Thoracic aorta (tissue), 2 donors: Measurements from ENCODE around the gene PAFAH1B2. TPM values are rescaled to one million over a fixed set of nuclear protein-coding genes. Genes with fewer than 3 reads are reported as not detected.
"Not testable (repeated sequence)": the region's sequence is repeated elsewhere in the genome, so short reads cannot be mapped to it uniquely, and the experiment has no call there.

Source experiments
- ATAC-seq: fragments of 150-250 bp; one replicate; pipeline ENCODE4 v1.8.0; 2017; ENCODE audit warnings: low read depth; ENCODE audit not compliant: insufficient number of reproducible peaks, low FRiP score
- DNase-seq: peaks from one replicate; pipeline ENCODE4 v3.0.0-alpha.2; 2020; ENCODE audit warnings: low spot score
- H3K27ac ChIP-seq, 2 donors: fragments of 200-600 bp; sonication (generic); 1 replicate in 1 of 2; 2 replicates in 1 of 2; pipeline ENCODE4 v1.5.1; 2016; ENCODE audit warnings: mild to moderate bottlenecking in 2 of 2, moderate library complexity in 2 of 2
- H3K27me3 ChIP-seq: fragments of 200-600 bp; sonication (generic); replicated peaks from 2 replicates; pipeline ENCODE4 v1.6.0; 2016; ENCODE audit warnings: mild to moderate bottlenecking; ENCODE audit not compliant: insufficient read depth
- H3K36me3 ChIP-seq: fragments of 200-600 bp; sonication (generic); one replicate; pipeline ENCODE4 v1.5.1; 2016
- H3K4me1 ChIP-seq, 2 donors: fragments of 200-600 bp; sonication (generic); 1 replicate in 1 of 2; 2 replicates in 1 of 2; pipeline versions ENCODE4 v1.5.1 to v1.6.0; 2016; ENCODE audit warnings: low read depth in 2 of 2, mild to moderate bottlenecking in 1 of 2; ENCODE audit not compliant: control insufficient read depth in 1 of 2
- H3K4me3 ChIP-seq: fragments of 200-600 bp; sonication (generic); 2 replicates; pipeline ENCODE4 v1.5.1; 2016; ENCODE audit warnings: mild to moderate bottlenecking
- H3K9me3 ChIP-seq: fragments of 200-600 bp; sonication (generic); 2 replicates; pipeline ENCODE4 v1.5.1; 2016
- total RNA-seq, 2 donors: library from RNA; depleted of rRNA; stranded (reverse); fragments of >200 nt; gene quantifications; one replicate each; pipeline versions ENCODE4 v1.1.0 to v1.2.3, GENCODE V29; 2016
- TF ChIP-seq, protein P1 (sequence below): fragments of 200-600 bp; sonication (generic); IDR thresholded peaks from one replicate; pipeline ENCODE4 v1.5.1; 2019; ENCODE audit warnings: antibody characterized with exemption

Gene PAFAH1B2
- total RNA-seq, 2 donors from 2014 or later, result 66.3 to 75.8 TPM

DNA sequence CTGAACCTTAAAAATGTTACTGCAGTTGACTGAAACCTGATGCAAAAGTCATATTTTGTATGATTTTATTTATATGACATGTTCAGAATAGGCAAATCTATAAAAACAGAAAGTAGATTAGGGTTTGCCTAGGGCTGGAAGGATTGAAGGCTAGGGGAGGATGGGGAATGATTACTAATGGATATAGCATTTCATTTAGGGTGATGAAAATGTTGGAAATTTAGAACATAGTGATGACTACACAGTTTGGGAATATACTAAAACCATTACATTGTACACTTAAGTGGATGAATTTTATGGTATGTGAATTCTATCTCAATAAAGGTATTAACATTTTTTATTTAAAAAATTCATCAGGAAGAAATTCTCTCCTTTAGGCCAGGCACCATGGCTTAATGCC lies 22.9 kb upstream of the PAFAH1B2 start:
- no peaks in the 10 kb centered on the region for H3K9me3 ChIP-seq
- no peaks in the 10 kb centered on the region for H3K4me1 ChIP-seq
- no peak overlapping the region for H3K27ac ChIP-seq
- H3K27me3 ChIP-seq, result no peaks in the 10 kb centered on the region
- ATAC-seq (no peak), DNase-seq (no peak)
- no peak overlapping the region for H3K4me3 ChIP-seq
- no peaks in the 10 kb centered on the region for H3K36me3 ChIP-seq
- TF ChIP-seq, protein P1, sequence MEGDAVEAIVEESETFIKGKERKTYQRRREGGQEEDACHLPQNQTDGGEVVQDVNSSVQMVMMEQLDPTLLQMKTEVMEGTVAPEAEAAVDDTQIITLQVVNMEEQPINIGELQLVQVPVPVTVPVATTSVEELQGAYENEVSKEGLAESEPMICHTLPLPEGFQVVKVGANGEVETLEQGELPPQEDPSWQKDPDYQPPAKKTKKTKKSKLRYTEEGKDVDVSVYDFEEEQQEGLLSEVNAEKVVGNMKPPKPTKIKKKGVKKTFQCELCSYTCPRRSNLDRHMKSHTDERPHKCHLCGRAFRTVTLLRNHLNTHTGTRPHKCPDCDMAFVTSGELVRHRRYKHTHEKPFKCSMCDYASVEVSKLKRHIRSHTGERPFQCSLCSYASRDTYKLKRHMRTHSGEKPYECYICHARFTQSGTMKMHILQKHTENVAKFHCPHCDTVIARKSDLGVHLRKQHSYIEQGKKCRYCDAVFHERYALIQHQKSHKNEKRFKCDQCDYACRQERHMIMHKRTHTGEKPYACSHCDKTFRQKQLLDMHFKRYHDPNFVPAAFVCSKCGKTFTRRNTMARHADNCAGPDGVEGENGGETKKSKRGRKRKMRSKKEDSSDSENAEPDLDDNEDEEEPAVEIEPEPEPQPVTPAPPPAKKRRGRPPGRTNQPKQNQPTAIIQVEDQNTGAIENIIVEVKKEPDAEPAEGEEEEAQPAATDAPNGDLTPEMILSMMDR, result no peak

DNA sequence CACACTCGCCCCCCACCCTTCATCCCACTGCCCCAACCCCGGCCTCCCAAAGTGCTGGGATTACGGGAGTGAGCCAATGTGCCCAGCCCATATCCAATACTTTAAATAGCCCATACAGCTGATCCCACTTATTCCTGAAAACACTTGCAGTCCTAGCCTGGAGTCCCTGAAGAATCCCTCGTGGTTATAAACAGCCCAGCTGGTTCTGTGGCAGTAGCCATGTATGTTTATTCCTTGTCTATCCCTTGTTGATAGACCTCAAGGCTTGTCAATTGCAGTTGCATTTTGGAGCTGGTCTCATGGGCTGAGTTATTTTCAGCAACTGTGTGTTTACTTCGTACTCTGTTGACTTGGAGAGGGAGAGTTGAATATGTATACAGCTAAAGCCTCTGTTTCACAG lies 21.5 kb upstream of the PAFAH1B2 start:
- ATAC-seq (no peak), DNase-seq (no peak)
- Histone ChIP-seq H3K9me3 (no peaks in the 10 kb centered on the region), H3K36me3 (no peaks in the 10 kb centered on the region), H3K4me3 (no peak overlapping the region), H3K27me3 (no peaks in the 10 kb centered on the region), H3K27ac (no peak overlapping the region), H3K4me1 (no peaks in the 10 kb centered on the region)
- TF ChIP-seq, protein P1, result no peak

DNA sequence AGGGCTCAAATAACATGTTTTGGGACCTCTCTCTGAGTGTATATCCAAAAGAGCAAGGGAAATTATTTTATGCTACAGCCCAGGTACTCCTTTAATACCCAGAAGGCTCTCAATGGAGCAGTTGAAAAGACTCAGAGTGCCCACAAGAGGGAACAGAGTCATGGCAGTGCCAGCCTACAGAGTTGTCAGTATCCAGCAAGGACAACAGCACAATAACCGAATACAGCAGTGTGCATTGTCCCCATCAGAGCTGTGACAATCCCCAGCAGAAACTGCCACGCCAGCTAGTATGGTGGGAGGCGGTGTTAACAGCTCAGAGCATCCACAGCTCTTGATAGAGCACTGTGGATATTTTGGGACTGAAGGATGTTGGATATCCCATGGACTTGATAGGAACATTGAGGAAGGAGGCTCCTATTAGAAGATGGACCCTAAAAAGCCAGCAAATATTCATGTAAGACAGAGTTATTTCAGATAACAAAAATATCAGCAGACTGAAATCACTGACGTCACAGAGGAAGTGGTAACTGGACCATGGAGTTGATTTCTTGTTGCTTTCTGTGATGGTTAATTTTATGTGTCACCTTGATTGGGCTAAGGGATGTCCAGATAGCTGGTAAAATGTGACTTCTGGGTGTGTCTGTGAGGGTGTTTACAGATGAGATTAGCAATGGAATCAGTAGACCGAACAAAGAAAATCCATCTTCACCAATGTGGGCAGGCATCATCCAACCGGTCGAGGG lies 17.7 kb upstream of the PAFAH1B2 start:
- Histone ChIP-seq H3K27ac (no peak overlapping the region), H3K27me3 (no peaks in the 10 kb centered on the region), H3K4me3 (no peak overlapping the region), H3K9me3 (no peaks in the 10 kb centered on the region), H3K4me1 (no peaks in the 10 kb centered on the region), H3K36me3 (no peaks in the 10 kb centered on the region)
- TF ChIP-seq, protein P1, result no peak
- ATAC-seq, result no peak
- DNase-seq, result no peak

DNA sequence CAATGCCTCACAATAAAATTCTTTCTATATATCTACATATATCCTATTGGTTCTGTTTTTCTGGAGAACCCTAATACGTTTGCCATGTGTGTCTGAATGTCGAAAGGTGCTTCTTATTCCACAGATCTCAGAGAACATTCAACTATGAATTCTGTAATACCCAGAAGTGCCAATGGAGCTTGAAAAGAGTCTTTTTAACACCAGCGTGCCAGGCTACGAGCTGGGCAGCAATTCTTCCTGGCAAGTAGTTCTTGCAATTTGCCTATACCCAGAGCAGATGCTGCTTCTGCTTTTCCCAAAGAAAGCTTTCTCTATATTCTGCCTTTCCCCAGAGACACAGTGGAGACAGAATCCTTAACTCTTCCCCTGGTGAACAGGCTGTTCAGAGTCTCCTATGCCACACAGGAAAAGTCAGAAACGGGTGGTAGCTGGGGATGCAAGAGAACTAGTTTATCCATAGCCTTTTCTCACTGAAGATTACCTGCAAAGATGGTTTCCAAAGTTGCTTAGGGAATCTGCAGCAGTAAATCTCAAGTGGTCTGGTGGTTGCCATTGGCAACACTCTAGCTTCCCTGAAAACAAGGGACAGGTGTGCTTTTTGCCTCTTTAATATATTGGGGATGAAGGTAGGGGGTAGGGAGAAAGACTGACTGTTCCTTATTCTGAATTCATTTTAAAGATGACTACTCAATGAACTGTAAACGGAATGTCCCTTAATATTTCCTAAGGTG lies 16.8 kb upstream of the PAFAH1B2 start:
- Histone ChIP-seq H3K36me3 (no peaks in the 10 kb centered on the region), H3K9me3 (no peaks in the 10 kb centered on the region), H3K27ac (no peak overlapping the region), H3K4me1 (no peaks in the 10 kb centered on the region), H3K27me3 (no peaks in the 10 kb centered on the region), H3K4me3 (no peak overlapping the region)
- DNase-seq (no peak), ATAC-seq (no peak)
- TF ChIP-seq, protein P1, result no peak

DNA sequence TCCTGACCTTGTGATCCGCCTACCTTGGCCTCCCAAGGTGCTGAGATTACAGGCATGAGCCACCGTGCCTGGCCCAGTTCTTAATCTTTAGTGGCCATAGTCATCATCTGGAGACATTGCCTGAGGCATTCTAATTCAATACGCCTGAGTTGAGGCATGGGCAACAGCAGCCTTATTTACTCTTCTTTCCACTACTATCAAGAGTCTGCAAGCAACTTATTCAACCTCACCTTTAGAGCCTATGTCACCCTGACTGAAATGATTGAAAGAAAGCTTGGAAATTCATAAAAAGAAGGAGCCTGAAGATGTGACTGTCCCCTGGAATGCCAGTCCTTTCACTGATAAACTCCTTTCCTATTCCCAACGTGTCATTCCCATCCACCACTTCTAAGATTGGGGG lies 15.8 kb upstream of the PAFAH1B2 start:
- H3K4me1 ChIP-seq, result no peaks in the 10 kb centered on the region
- no peaks in the 10 kb centered on the region for H3K36me3 ChIP-seq
- no peak overlapping the region for H3K27ac ChIP-seq
- no peak for DNase-seq
- H3K9me3 ChIP-seq, result no peaks in the 10 kb centered on the region
- TF ChIP-seq, protein P1, result no peak
- no peaks in the 10 kb centered on the region for H3K27me3 ChIP-seq
- ATAC-seq, result no peak
- no peak overlapping the region for H3K4me3 ChIP-seq

DNA sequence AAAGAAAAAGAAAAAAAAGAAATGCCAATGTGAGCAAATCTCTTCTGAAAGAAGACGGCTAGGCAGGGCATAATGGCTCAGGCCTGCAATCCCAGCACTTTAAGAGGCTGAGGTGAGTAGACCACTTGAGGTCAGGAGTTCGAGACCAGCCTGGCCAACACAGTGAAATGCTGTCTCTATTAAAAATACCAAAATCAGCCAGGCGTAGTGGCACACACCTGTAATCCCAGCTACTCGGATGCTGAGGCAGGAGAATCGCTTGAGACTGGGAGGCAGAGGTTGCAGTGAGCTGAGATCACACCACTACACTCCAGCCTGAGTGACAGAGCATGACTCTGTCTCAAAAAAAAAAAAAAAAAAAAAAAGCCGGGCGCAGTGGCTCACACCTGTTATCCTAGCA lies 13.7 kb upstream of the PAFAH1B2 start:
- not testable (repeated sequence) for DNase-seq, H3K36me3 ChIP-seq, H3K27ac ChIP-seq, ATAC-seq, H3K4me1 ChIP-seq, H3K9me3 ChIP-seq, H3K27me3 ChIP-seq, H3K4me3 ChIP-seq
